Superior temporal gyrus (tissue), 1 donor: ENCODE data around the gene ZNF732.
"Not testable (repeated sequence)": the region's sequence is repeated elsewhere in the genome, so short reads cannot be mapped to it uniquely, and the experiment has no call there.

Experiments
- DNase-seq: peaks from one replicate; pipeline ENCODE4 v3.0.0-alpha.2; 2016; ENCODE audit errors: extremely low spot score

The ZNF732 gene

GRCh38 chr4:253936-254756 lies 51.1 kb downstream of the ZNF732 start:
- no peak for DNase-seq

DNA sequence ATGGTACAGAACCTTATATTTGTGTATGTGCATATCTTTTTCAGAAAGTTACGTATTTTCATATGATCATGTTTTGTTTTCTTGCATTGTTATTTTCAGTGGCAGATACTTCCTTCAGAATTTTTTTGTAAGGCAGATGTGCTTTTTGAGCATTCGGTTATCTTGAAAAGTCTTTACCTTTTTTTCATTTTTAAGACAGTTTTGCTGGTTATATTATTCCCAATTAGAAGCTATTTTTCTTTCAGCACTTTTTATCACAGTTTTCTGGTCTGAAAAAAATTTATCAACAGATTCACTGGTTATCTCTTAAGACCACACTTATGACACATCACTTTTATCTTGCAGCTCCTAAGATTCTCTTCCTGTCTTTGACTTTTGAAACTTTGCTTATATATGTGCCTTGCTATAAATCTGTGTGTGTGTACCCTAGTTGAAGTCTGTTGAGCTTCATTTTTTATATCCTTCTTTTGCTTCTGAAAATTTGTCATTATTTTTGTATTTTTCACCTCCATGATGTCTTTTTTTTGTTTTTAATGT lies 53.1 kb downstream of the ZNF732 start:
- no peak for DNase-seq

GRCh38 chr4:244471-244870 lies 60.8 kb downstream of the ZNF732 start:
- peak; percentile 80 for DNase-seq

- DNase-seq, result no peak
These were observed 61.8 kb downstream of the ZNF732 start for GRCh38 chr4:243426-243825.

DNA sequence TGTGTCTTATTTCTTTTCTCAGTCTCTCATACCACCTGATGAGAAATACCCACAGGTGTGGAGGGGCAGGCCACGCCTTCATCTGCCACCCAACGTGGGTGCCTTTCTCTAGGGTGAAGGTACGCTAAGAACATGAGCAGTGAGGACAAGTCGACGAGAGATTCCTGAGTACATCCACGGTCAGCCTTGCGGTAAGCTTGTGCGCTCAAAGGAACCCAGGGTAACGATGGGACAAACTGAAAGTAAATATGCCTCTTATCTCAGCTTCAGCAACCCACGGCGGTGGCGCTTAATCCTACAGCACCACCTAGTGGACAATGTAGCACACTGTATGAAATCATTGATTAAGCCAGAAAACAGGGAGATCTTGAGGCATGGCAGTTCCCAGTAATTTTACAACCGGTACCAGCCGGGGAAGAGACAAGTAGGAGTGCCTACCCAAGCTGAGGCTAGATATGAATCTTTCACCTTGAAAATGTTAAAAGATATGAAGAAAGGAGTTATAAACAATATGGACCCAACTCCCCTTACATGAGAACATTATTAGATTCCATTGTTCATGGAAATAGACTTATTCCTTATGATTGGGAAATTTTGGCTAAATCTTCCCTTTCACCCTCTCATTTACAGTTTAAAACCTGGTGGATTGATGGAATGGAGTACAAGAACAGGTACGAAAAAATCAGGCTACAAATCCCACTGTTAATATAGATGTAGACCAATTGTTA lies 63.0 kb downstream of the ZNF732 start:
- peak; percentile 93 for DNase-seq

- not testable (repeated sequence) for DNase-seq
These were observed 63.9 kb downstream of the ZNF732 start for GRCh38 chr4:241411-241810.

DNA sequence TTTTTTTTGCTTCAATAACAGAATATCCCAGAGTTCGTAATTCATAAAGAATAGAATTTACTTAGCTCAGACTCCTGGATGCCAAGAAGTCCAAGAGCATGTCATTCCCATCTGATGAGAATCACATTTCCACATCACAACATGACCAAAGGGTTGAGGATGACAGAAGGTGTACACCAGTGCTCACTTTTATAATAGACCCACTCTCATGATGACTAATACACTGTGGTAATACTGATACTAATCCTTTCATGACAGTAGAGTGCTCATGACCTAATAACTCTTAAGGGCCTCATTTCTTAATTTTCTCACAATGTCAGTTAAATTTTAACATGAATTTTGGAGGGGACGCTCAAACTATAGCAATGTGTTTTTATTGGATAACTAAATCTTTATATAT lies 69.2 kb downstream of the ZNF732 start:
- DNase-seq, result no peak

- DNase-seq, result no peak
These were observed 71.1 kb downstream of the ZNF732 start for GRCh38 chr4:234178-234577.

DNA sequence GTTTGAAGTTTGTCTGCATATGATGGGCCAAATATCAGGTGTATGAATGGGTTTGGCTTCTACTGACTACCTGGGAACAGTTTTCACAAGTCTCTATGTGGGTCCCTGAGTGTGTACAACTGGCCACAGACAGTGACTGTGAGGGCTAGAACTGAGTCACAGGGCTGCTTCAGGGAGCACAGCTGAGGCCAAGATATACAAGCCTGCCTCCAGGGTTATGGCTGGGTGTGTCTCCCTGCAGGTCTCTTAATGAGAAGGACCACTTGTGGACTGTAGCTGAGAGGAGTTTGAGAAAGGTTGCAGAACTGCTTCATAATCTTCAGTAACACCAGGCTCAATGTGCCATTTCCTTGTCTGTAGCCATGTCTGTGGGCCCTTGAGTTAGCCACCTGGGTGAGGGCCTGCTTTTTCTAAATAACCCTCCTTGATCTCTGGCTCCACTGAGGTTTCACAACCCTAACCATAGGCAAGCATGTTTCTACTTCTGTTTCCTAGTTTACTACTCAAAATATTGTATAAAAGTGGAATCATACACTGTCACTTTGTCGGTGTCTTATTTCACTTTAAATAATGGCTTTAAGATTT lies 81.3 kb downstream of the ZNF732 start:
- no peak for DNase-seq
